Activated CD4-positive, alpha-beta T cell treated with anti-CD3 and anti-CD28 coated beads, Interleukin-2, amount 50 U/mL, for 48 hours (primary cell): Measurements from ENCODE around the gene CMKLR1.

Experiments
- DNase-seq, 2 experiments: peaks; one replicate each; pipeline ENCODE4 v3.0.0-alpha.2; 2020

The CMKLR1 gene

GRCh38 chr12:108257610-108258106, 81.5 kb downstream of the CMKLR1 start:
- DNase-seq, result no peak

- no peak for DNase-seq
These were observed 82.1 kb downstream of the CMKLR1 start for GRCh38 chr12:108257004-108257403.

GRCh38 chr12:108255252-108255602, 83.9 kb downstream of the CMKLR1 start:
- DNase-seq, result no peak

- DNase-seq, result no peak
These were observed 84.4 kb downstream of the CMKLR1 start for GRCh38 chr12:108254517-108255251.

GRCh38 chr12:108254030-108254429, 85.1 kb downstream of the CMKLR1 start:
- DNase-seq, result no peak

- no peak for DNase-seq
These were observed 85.6 kb downstream of the CMKLR1 start for GRCh38 chr12:108253540-108253939.

GRCh38 chr12:108252523-108252922, 86.6 kb downstream of the CMKLR1 start:
- DNase-seq, result no peak

- DNase-seq, result no peak
These were observed 91.1 kb downstream of the CMKLR1 start for GRCh38 chr12:108248011-108248410.

- no peak for DNase-seq
These were observed 92.0 kb downstream of the CMKLR1 start for GRCh38 chr12:108247130-108247529.

- no peak for DNase-seq
These were observed 97.0 kb downstream of the CMKLR1 start for GRCh38 chr12:108241986-108242703.

GRCh38 chr12:108240928-108241327, 98.2 kb downstream of the CMKLR1 start:
- DNase-seq, result no peak

GRCh38 chr12:108240027-108240785, 98.9 kb downstream of the CMKLR1 start:
- no peak for DNase-seq

- no peak for DNase-seq
These were observed 99.7 kb downstream of the CMKLR1 start for GRCh38 chr12:108239378-108239777.

GRCh38 chr12:108238474-108238873, 100.6 kb downstream of the CMKLR1 start:
- DNase-seq, result no peak
